Breast epithelium (tissue), 3 donors: ENCODE data around the gene COX10.

Experiments
- POLR2A ChIP-seq: fragments of 450-650 bp; IDR thresholded peaks from one replicate; pipeline ENCODE4 v1.6.1; 2016; ENCODE audit warnings: antibody characterized with exemption, mild to moderate bottlenecking, moderate library complexity
- POLR2AphosphoS5 ChIP-seq, 3 donors: sonication (generic); formaldehyde crosslinking; IDR thresholded peaks; one replicate each; pipeline ENCODE4 v1.6.1; 2017; ENCODE audit warnings: antibody characterized with exemption in 3 of 3
- TF ChIP-seq, protein P1 (sequence below), 3 donors: fragments of 450-650 bp; IDR thresholded peaks; one replicate each; pipeline ENCODE4 v1.5.1; 2016 to 2017; ENCODE audit warnings: antibody characterized with exemption in 3 of 3, mild to moderate bottlenecking in 3 of 3, moderate library complexity in 3 of 3

DNA sequence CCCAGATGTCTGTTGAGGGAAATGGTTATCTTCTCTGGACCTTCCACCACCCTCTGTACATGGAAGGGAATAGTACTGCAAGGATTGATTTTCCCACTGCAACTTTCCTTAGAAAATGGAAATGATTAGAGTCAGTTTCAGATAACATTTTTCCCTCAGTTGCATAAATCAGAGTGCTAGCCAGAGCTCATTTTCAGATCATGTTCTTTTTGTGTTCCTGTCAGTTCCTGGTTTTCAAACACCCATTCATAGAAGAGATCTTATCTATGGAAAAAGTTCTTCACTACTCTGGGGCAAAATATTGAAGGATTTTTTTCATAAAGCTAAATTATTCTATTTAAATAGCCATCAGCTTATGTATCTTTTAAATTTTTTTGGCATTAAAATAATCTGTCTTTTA lies 11.7 kb upstream of the COX10 start:
- TF ChIP-seq, protein P1, sequence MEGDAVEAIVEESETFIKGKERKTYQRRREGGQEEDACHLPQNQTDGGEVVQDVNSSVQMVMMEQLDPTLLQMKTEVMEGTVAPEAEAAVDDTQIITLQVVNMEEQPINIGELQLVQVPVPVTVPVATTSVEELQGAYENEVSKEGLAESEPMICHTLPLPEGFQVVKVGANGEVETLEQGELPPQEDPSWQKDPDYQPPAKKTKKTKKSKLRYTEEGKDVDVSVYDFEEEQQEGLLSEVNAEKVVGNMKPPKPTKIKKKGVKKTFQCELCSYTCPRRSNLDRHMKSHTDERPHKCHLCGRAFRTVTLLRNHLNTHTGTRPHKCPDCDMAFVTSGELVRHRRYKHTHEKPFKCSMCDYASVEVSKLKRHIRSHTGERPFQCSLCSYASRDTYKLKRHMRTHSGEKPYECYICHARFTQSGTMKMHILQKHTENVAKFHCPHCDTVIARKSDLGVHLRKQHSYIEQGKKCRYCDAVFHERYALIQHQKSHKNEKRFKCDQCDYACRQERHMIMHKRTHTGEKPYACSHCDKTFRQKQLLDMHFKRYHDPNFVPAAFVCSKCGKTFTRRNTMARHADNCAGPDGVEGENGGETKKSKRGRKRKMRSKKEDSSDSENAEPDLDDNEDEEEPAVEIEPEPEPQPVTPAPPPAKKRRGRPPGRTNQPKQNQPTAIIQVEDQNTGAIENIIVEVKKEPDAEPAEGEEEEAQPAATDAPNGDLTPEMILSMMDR (IDR thresholded peaks at IDR 0.05): no peak
- TF ChIP-seq POLR2A (no peak), POLR2AphosphoS5 (IDR thresholded peaks at IDR 0.05) (no peak)
